Dermis lymphatic vessel endothelial cell (primary cell): ENCODE results near the gene SLC25A14. TPM values are rescaled to one million over a fixed set of nuclear protein-coding genes. Genes with fewer than 3 reads are reported as not detected.

ENCODE experiments used
- total RNA-seq: library from RNA; depleted of rRNA; stranded (reverse); fragments of >200 nt; gene quantifications from 2 replicates; pipeline ENCODE4 v1.2.1, GENCODE V29; 2014

Gene SLC25A14
- 6.2 and 7.6 TPM in 2 replicates for total RNA-seq

GRCh38 chrX:130339408-130340222 lies at the start of gene SLC25A14:
SLC25A14 (plus strand) TSS chrX:130339919; CDS start chrX:130340279, 360 bp downstream.

GRCh38 chrX:130385520-130385919 lies 45.8 kb downstream of the SLC25A14 start, which contains the start of gene GPR119:
GPR119 (minus strand) TSS chrX:130385674; CDS start chrX:130385447, 227 bp downstream.

GRCh38 chrX:130401415-130402207 lies 61.9 kb downstream of the SLC25A14 start, which contains the start of gene RBMX2:
RBMX2 (plus strand) TSS chrX:130401987; CDS start chrX:130402033, 46 bp downstream.

Other genes with a start within 250 kb of the SLC25A14 start
- 10.1 and 10.7 TPM in 2 replicates for gene ELF4, start 229.4 kb upstream of the SLC25A14 start, total RNA-seq
- gene AIFM1, start 174.1 kb upstream of the SLC25A14 start, total RNA-seq, result 13.0 and 14.5 TPM in 2 replicates
- 0.43 TPM in 2 replicates for gene RAB33A, start 168.0 kb upstream of the SLC25A14 start, total RNA-seq
- 1.6 and 2.8 TPM in 2 replicates for gene ZNF280C, start 71.0 kb upstream of the SLC25A14 start, total RNA-seq
- gene GPR119, start 45.8 kb downstream of the SLC25A14 start, total RNA-seq, result not detected in 2 replicates
- 22.9 and 35.5 TPM in 2 replicates for gene RBMX2, start 62.1 kb downstream of the SLC25A14 start, total RNA-seq